K562 (cell line): ENCODE results near the gene EEF2K. TPM values are rescaled to one million over a fixed set of nuclear protein-coding genes. Genes with fewer than 3 reads are reported as not detected.

Experiments
- ARID1B ChIP-seq: fragments of 450-650 bp; IDR thresholded peaks from 2 replicates; pipeline ENCODE4 v1.6.1; 2016; ENCODE audit warnings: antibody characterized with exemption, mild to moderate bottlenecking, inconsistent platforms
- ESRRA ChIP-seq: fragments of 450-650 bp; IDR thresholded peaks from 2 replicates; pipeline ENCODE4 v1.6.1; 2014; ENCODE audit warnings: low read depth, mild to moderate bottlenecking, moderate library complexity, borderline replicate concordance
- HDAC6 ChIP-seq: IDR thresholded peaks from 2 replicates; pipeline ENCODE4 v1.6.1; 2012; ENCODE audit warnings: low read depth, mild to moderate bottlenecking, control low read depth, inconsistent platforms, low read length, moderate library complexity
- HDGF ChIP-seq: fragments of 450-650 bp; IDR thresholded peaks from 2 replicates; pipeline ENCODE4 v1.6.1; 2016
- ILF3 ChIP-seq: fragments of 450-650 bp; IDR thresholded peaks from 2 replicates; pipeline ENCODE4 v1.6.1; 2018; ENCODE audit warnings: antibody characterized with exemption, mild to moderate bottlenecking, moderate library complexity, borderline replicate concordance
- MED1 ChIP-seq: sonication (generic); formaldehyde crosslinking; IDR thresholded peaks from 2 replicates; pipeline ENCODE4 v1.8.1; 2023; ENCODE audit warnings: missing genetic modification reagents, borderline replicate concordance
- MNT ChIP-seq, 2 experiments: fragments of 450-650 bp; conservative IDR thresholded peaks; 2 replicates each; pipeline ENCODE4 v1.6.1; 2017; ENCODE audit warnings: mild to moderate bottlenecking in 2 of 2, moderate library complexity in 2 of 2
- NFXL1 ChIP-seq: fragments of 450-650 bp; formaldehyde crosslinking; IDR thresholded peaks from 2 replicates; pipeline ENCODE4 v1.4.0; 2021; ENCODE audit warnings: mild to moderate bottlenecking
- POLR2A ChIP-seq: fragments of 450-650 bp; conservative IDR thresholded peaks from 2 replicates; pipeline ENCODE4 v1.6.1; 2016
- PURB ChIP-seq: sonication (generic); formaldehyde crosslinking; IDR thresholded peaks from 2 replicates; pipeline ENCODE4 v1.9.0; 2021; ENCODE audit warnings: low read depth, mild to moderate bottlenecking, missing genetic modification reagents
- SMAD2 ChIP-seq: fragments of 150-350 bp; IDR thresholded peaks from 2 replicates; pipeline ENCODE4 v1.6.1; 2014; ENCODE audit warnings: low read depth, mild to moderate bottlenecking, low read length
- TRIM24 ChIP-seq, 2 experiments: fragments of 450-650 bp; IDR thresholded peaks; 2 replicates each; pipeline ENCODE4 v1.6.1; 2016
- XRCC5 ChIP-seq: fragments of 200-400 bp; formaldehyde crosslinking; IDR thresholded peaks from 2 replicates; pipeline ENCODE4 v1.6.1; 2017; ENCODE audit warnings: low read depth, mild to moderate bottlenecking, low read length
- polyA plus RNA-seq, 8 experiments: library from polyadenylated mRNA; depleted of rRNA in 4 of 8; stranded (reverse) in 5 of 8; unstranded in 3 of 8; fragments of >200 nt; fragmentation: Nextera tagmentation in 2 of 8; fragmentation: Illumina TruSeq in 1 of 8; extraction: Ambion mirVana in 2 of 8; extraction: Trizol in 1 of 8; gene quantifications; 2 replicates each; pipeline versions ENCODE4 v1.2.1 to v1.2.3, GENCODE V29; 2011 to 2014; ENCODE audit warnings: inconsistent platforms in 1 of 8, missing spikeins in 1 of 8
- total RNA-seq, 7 experiments: library from RNA; depleted of rRNA in 6 of 7; stranded (reverse); fragments of >200 nt in 6 of 7; fragmentation: Illumina TruSeq in 2 of 7; extraction: Trizol in 2 of 7; gene quantifications; 2 replicates each; pipeline versions ENCODE4 v1.2.1 to v1.2.3, GENCODE V29; 2011 to 2021; ENCODE audit warnings: low replicate concordance in 1 of 7
- TF ChIP-seq, protein P1 (sequence below), 3 experiments: fragments of 200-800 bp in 1 of 3; sonication (Bioruptor generic) in 1 of 3; sonication (generic) in 1 of 3; formaldehyde crosslinking in 1 of 3; IDR thresholded peaks; 2 replicates each; pipeline versions ENCODE4 v1.6.1 to v1.8.0; 2016 to 2022; ENCODE audit warnings: mild to moderate bottlenecking in 2 of 3, missing compliant biosample characterization in 2 of 3, missing genetic modification characterization in 2 of 3, missing genetic modification reagents in 1 of 3
- TF ChIP-seq, protein P2 (sequence below): sonication (generic); formaldehyde crosslinking; IDR thresholded peaks from 2 replicates; pipeline ENCODE4 v1.8.0; 2023; ENCODE audit warnings: missing genetic modification reagents, mild to moderate bottlenecking, borderline replicate concordance
- TF ChIP-seq, protein P3 (sequence below), 2 experiments: IDR thresholded peaks in 1 of 2; conservative IDR thresholded peaks in 1 of 2; 2 replicates each; pipeline ENCODE4 v1.6.1; 2016; ENCODE audit warnings: low read depth in 2 of 2, mild to moderate bottlenecking in 1 of 2, missing compliant biosample characterization in 1 of 2, missing genetic modification characterization in 1 of 2, moderate library complexity in 1 of 2

The EEF2K gene
- total and polyA plus RNA-seq, 9 of the 15 experiments (the other 6 are each of a cell fraction or from before 2014, with no cell fraction given): 3.0 to 35.2 (median 12.2) TPM

DNA sequence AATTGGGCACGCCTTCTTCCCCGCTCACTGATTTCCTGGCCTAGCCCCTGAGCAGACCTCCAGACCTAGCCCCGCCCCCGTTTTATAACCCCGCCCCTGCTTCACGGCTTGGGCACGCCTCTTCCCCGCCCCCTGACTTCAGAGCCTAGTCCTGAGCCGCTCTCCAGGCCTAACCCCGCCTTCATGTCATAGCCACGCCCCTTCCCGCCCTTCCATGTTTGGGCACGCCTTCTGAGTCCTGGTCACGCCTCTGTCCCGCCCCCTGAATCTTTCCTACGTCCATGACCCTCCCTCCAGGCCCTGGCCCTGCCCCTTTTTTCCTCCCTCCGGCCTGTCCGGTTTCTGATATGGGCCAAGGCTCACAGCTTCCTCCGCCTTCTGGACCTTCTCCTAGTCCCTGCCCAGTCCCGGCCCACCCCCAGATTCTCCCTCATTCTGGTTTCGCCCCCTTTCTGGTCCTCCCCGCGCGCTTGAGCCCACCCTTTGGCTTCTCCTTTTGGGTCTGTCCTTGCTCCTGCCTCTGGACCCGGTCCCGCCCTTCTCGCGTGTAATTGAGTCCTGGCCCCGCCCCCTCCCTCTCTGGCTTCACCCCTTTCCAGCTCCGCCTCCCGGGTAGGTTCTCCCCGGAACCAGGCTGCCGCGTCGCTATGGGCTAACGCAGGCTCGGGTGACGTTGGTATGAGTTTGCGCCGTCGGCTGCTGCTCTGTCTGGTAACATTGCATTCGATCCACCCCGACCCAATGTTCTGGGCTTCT lies 15.1 kb upstream of the EEF2K start (continued):
- TF ChIP-seq SMAD2: no peak
- no peak for TF ChIP-seq MED1 (CRISPR knock-in tag)
- peak; percentile 27; the same call in 1 of the 2 replicates for TF ChIP-seq HDGF
- TF ChIP-seq POLR2A: peak; percentile 94
- peak; percentile 31; the same call in 1 of the 2 replicates for TF ChIP-seq ARID1B
- no peak; the same call in 1 of the 2 replicates for TF ChIP-seq ESRRA
- no peak for TF ChIP-seq PURB (CRISPR knock-in tag)
- TF ChIP-seq XRCC5: no peak
- TF ChIP-seq ILF3: no peak
- TF ChIP-seq MNT (conservative IDR thresholded peaks at IDR 0.05): peak; percentile 48 to 70
- TF ChIP-seq, protein P1, sequence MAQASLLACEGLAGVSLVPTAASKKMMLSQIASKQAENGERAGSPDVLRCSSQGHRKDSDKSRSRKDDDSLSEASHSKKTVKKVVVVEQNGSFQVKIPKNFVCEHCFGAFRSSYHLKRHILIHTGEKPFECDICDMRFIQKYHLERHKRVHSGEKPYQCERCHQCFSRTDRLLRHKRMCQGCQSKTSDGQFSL (CRISPR knock-in tag; IDR thresholded peaks at IDR 0.05): no peak
- TF ChIP-seq, protein P1 (tag; IDR thresholded peaks at IDR 0.05): no peak
- TF ChIP-seq NFXL1 (CRISPR knock-in tag): no peak
- TF ChIP-seq HDAC6: no peak
- TF ChIP-seq TRIM24 (IDR thresholded peaks at IDR 0.05): no peak
- TF ChIP-seq, protein P2, sequence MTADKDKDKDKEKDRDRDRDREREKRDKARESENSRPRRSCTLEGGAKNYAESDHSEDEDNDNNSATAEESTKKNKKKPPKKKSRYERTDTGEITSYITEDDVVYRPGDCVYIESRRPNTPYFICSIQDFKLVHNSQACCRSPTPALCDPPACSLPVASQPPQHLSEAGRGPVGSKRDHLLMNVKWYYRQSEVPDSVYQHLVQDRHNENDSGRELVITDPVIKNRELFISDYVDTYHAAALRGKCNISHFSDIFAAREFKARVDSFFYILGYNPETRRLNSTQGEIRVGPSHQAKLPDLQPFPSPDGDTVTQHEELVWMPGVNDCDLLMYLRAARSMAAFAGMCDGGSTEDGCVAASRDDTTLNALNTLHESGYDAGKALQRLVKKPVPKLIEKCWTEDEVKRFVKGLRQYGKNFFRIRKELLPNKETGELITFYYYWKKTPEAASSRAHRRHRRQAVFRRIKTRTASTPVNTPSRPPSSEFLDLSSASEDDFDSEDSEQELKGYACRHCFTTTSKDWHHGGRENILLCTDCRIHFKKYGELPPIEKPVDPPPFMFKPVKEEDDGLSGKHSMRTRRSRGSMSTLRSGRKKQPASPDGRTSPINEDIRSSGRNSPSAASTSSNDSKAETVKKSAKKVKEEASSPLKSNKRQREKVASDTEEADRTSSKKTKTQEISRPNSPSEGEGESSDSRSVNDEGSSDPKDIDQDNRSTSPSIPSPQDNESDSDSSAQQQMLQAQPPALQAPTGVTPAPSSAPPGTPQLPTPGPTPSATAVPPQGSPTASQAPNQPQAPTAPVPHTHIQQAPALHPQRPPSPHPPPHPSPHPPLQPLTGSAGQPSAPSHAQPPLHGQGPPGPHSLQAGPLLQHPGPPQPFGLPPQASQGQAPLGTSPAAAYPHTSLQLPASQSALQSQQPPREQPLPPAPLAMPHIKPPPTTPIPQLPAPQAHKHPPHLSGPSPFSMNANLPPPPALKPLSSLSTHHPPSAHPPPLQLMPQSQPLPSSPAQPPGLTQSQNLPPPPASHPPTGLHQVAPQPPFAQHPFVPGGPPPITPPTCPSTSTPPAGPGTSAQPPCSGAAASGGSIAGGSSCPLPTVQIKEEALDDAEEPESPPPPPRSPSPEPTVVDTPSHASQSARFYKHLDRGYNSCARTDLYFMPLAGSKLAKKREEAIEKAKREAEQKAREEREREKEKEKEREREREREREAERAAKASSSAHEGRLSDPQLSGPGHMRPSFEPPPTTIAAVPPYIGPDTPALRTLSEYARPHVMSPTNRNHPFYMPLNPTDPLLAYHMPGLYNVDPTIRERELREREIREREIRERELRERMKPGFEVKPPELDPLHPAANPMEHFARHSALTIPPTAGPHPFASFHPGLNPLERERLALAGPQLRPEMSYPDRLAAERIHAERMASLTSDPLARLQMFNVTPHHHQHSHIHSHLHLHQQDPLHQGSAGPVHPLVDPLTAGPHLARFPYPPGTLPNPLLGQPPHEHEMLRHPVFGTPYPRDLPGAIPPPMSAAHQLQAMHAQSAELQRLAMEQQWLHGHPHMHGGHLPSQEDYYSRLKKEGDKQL (CRISPR knock-in tag): no peak
- TF ChIP-seq, protein P3, sequence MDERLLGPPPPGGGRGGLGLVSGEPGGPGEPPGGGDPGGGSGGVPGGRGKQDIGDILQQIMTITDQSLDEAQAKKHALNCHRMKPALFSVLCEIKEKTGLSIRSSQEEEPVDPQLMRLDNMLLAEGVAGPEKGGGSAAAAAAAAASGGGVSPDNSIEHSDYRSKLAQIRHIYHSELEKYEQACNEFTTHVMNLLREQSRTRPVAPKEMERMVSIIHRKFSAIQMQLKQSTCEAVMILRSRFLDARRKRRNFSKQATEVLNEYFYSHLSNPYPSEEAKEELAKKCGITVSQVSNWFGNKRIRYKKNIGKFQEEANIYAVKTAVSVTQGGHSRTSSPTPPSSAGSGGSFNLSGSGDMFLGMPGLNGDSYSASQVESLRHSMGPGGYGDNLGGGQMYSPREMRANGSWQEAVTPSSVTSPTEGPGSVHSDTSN (CRISPR knock-in tag; IDR thresholded peaks at IDR 0.05; ENCODE audit: low read depth): no peak
- TF ChIP-seq, protein P3 (tag; conservative IDR thresholded peaks at IDR 0.05; ENCODE audit: low read depth): no peak
